ENCODE measurements around the gene HSPB7.
"Not testable (repeated sequence)": the region's sequence is repeated elsewhere in the genome, so short reads cannot be mapped to it uniquely, and the experiment has no call there.

The HSPB7 gene

DNA sequence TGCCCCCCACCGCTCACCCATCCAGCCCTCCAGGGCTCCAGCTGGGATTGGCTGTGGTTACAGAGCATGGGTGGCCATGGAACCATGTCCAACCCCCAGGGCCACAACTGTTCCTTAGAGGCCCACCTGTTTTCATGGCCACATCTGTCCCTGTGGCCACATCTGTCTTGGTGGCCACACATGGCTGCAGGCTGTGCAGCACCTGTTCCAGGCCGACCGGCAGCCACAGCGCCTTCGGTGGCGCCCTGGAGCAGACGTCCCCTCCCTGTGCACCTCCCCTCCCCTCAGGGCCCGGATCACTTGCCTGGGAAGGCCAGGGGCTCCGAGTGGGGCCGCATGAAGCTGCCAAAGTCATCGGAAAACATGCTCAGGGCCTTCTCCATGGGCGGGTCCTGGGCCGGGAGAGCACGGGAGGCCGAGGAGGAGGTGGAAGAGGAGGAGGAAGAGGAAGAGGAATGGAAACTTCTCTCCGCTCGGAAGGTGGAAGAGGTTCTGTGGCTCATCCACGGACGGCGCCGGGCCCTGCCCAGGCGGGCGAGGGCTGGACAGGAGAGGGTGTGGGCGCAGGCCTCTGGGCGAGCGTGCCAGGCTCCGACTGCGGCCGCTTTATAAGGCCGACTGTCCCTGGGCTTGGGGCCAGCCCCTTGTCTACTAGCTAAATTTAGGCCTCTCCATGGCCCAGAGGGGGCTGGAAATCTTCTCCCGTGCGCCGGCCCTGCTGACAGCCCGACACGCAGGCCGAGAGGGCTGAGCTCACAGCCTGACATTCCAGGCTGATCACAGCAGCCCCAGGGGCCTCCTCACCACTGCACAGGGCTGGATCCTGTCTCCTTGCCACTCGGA lies at the start of gene HSPB7:
Gene HSPB7 (minus strand): TSS at position 583 of the 843 bp plus-strand sequence. CDS start 80 bp downstream, at position 503.
- no peak for DNase-seq

- no peak for DNase-seq
Observed at GRCh38 chr1:16067127-16067768, 49.4 kb upstream of the HSPB7 start.

GRCh38 chr1:16066245-16066644 lies 48.4 kb upstream of the HSPB7 start:
- DNase-seq, result no peak

DNA sequence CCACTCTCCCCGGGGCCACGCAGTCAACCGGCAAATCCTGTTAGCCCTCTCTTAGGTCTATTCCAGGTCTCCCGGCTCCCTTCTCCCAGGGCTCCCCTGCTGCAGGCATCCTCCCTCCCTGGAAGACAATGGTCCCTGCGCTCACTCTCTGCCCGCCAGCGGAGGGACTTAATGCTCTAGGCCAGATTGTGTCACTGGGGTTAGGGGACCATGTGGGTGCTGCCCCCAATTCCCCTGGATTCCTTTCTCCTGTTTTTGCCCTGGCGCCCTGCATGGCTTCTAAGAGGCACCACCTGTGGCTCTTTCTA lies 47.4 kb upstream of the HSPB7 start:
- DNase-seq, result no peak

DNA sequence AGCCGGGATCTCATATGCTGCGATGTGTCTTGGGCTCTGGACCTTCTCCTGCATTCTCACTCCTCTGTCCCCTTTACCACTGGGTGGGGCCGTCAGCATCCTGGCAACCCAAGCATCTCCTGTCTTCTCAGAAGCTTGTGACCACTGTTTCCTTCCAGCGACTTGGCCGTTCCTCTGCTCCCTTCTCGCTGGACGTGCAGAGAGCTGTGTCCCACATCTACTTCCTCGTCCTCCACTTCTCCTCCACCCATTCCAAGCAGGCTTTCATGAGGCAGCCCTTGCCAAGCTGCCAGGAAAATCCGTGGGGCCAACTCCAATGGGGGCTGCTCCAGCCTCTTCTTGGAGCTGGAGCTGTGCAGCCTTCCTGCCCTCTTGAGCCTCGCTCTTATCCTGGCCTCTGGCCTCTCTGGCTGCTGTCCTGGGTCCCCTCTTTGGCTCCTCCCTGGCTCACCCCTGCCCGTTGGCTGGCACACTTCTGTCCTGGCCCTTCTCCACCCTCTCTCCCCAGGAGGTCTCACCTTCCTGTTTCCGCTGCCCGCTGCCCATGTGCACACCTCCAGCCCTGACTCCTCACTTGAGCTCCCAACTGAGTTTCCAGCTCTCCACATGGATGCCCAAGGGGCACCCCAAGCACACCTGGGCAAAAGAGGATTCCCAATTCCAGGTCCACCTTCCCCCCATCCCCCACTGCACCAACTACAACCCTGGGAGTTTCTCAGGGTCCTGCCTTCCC lies 46.9 kb upstream of the HSPB7 start:
- no peak for DNase-seq

DNA sequence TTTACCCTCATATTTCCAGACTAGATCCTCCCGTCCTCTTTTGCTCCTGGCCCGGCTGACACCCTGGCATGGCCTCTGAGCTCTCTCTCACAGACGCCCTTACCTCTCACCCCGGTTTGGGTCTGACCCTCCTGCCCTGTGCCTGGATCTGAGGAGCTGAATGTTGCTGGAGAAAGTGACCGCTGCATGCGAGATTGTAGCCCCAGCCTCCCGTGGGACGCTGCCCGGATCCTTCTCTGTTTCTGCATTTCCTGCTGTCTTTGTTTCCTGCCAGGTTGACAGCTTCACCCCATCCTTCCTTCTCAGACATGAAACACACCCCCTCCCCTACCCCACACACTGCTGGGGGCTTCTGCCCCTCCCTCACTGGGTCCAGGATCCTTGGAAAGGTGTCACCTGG lies 46.1 kb upstream of the HSPB7 start:
- no peak for DNase-seq

- no peak for DNase-seq
Observed at GRCh38 chr1:16063226-16063829, 45.5 kb upstream of the HSPB7 start.

- DNase-seq, result not testable (repeated sequence)
Observed at GRCh38 chr1:16062687-16063075, 44.8 kb upstream of the HSPB7 start.

DNA sequence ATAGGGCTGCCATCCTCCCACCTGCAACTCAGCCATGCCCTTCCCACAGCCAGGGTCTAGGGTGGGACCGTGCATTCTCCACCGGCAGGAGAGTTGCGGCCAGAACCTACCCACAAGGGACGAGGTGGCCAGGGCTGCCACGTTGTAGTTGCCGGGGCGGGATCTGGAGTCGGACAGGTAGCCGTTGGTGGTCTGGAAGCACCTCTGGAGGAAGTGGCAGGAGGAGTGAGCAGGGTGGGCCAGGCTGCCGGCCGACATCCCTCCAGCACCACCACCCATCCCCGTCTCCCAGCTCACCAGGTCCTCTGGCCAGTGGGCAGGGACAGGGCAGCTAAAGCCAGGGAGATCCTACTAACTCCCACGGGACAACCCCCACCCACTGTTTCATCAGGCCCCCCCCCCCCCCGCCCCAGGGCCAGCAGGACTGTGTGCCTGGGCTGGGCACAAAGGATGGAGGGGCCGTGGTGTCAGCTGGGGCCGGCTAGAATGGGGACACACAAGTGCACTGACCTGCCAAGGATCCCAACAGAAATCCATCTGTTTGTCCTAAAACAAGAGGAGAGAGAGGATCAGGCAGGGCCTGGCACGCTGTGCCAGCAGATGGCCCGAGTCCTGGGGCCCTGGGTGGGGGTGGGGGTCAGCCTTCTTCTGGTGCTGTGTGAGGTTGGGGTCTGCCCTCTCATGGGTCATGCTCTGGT lies 44.3 kb upstream of the HSPB7 start:
- not testable (repeated sequence) for DNase-seq

DNA sequence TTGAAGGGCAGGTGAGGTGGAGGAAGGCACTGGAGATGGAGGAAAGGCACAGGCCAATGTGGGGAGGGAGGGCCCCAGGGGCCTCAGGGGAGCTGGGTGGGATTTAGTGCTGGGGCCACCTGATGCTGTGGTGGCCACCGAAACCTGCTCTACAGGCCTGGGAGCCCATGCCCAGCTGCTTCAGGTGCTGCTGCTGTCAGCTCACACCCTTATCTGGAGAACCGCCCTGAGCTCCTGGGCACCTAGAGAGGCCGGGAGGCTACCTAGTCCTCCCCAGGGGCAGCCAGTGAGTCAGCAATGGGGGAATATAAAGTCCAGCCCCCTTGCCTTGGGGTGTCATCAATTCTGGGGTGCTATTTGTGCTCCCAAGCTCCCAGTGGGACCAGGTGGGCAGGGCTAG lies 43.4 kb upstream of the HSPB7 start:
- no peak for DNase-seq

GRCh38 chr1:16058394-16059120 lies 40.7 kb upstream of the HSPB7 start:
- not testable (repeated sequence) for DNase-seq

DNA sequence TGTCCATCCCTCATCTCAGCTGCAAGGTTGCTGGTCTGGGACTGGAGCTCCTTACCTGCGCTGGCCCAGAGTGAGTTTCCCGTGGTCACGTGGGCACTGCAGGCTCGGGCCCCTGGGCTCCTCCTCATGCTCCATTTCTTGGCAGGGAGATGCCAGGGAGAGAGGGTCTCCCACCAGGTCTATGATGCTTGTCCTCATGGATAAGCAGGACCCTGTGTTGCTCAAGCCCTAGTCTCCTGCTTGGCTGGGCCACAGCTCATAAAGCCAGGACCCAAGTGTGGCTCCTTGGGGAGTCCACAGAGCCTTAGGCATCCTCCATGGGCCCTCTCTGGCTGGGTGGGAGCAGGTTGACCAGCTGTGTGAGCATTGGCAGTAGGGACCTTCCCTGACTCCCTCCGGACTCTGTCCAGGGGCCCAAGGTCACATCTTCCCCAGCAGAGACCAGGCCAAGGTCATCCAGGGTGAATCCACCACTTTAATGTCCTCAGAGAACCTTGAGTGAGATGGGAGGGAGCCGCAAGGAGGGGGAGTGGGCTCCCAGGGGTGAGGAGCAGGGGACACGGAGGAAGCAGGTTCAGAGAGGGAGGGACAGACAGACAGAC lies 39.6 kb upstream of the HSPB7 start:
- not testable (repeated sequence) for DNase-seq

- not testable (repeated sequence) for DNase-seq
Observed at GRCh38 chr1:16056521-16056912, 38.7 kb upstream of the HSPB7 start.

DNA sequence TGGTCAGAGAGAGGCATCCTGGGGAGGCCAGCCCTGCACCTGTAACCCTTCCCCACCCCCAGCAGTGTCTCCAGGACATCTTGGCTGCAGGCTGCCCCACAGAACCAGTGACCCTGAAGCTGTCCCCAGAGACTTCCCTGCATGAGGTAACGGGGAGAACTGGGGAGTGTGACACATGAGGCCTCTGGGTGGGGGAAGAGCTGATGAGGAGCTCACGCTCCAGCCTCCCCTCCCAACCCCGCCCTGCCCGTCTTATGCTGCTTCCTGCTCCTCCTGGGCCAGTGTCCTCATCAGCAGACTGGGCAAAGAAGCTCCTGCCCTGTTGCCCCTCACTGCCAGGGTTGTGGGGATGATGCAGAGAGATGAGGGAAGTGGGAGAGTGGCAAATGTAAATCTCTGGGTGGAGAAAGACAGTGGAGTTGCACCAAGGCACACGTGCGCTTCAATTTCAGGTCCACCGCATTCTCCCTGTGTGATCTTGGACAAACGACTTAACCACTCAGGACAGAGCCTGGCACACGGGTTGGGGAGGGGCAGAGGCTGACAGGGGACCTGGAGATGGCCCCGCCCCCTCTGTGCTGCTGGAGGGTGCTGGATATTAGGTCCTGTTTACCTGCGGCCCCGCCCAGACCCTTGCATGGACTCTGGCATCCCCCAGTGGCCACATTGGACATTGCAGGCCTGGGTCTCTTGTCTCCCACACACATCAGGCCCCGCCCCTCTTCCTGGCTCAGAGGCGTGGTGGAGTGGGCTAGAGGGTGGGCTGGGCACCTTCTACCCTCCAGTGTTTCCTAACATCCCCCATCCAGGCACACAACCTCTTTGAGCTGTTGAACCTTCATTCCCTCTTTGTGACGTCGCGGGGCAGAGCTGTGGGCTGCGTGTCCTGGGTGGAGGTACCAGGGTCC lies 38.0 kb upstream of the HSPB7 start:
- no peak for DNase-seq

- DNase-seq, result no peak
Observed at GRCh38 chr1:16054598-16055540, 37.0 kb upstream of the HSPB7 start.

DNA sequence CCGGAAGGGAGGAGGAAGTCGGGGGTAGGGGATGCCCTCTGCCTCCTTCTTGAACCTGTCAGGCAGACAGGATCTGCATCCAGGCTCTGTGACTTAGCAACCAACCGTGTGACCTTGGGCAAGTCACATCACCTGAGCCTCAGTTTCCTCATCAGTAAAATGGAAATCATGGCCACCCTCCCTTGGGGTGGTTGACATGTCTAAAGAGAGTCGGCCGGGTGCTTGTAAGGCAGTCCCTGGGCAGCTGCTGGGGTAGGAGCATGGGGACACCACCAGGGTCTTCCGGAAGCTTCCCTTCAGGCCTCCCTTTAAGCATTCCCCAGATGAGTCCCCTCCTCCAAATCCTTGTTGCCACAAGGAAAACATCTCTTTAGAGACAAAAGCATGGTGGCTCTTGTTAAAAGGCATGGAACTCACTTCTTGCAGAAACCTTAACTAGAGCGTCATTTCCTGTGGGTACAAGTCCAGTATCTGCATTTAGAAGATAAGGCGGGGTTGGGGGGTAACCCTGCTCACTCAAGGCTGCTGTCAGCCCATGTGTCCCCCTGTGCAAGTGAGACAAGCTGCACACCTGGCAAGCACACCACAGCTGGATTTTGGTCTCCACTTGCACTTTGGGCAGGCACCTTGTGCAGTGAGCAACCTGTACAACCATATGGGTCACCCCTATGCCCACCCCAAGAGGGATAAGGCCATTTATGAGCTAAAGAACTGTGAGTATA lies 36.1 kb upstream of the HSPB7 start:
- DNase-seq, result no peak

GRCh38 chr1:16051949-16052348 lies 34.1 kb upstream of the HSPB7 start:
- DNase-seq, result not testable (repeated sequence)

GRCh38 chr1:16051039-16051438 lies 33.2 kb upstream of the HSPB7 start:
- DNase-seq, result no peak

GRCh38 chr1:16050328-16050727 lies 32.5 kb upstream of the HSPB7 start:
- no peak for DNase-seq
